Esophagus squamous epithelium (tissue), 5 donors: ENCODE results near the gene NISCH. TPM values are rescaled to one million over a fixed set of nuclear protein-coding genes. Genes with fewer than 3 reads are reported as not detected.

Experiments
- DNase-seq: peaks from one replicate; lab custom pipeline; 2025; lab: John Stamatoyannopoulos, UW
- H3K27ac ChIP-seq, 4 donors: fragments of 200-600 bp; sonication (generic); one replicate each; pipeline ENCODE4 v1.5.1; 2016 to 2019; ENCODE audit warnings: mild to moderate bottlenecking in 1 of 4
- H3K27me3 ChIP-seq, 4 donors: fragments of 200-600 bp; sonication (generic); 1 replicate in 3 of 4; 2 replicates in 1 of 4; pipeline versions ENCODE4 v1.5.1 to v1.6.0; 2017 to 2021; ENCODE audit warnings: antibody characterized with exemption in 1 of 4
- H3K36me3 ChIP-seq, 3 donors: fragments of 200-600 bp; sonication (generic); one replicate each; pipeline ENCODE4 v1.5.1; 2016 to 2019
- H3K4me1 ChIP-seq, 3 donors: fragments of 200-600 bp; sonication (generic); one replicate each; pipeline ENCODE4 v1.5.1; 2017 to 2019
- H3K4me3 ChIP-seq, 4 donors: fragments of 200-600 bp; sonication (generic); 1 replicate in 3 of 4; 2 replicates in 1 of 4; pipeline ENCODE4 v1.5.1; 2016 to 2019; ENCODE audit warnings: mild to moderate bottlenecking in 2 of 4, moderate library complexity in 1 of 4
- H3K9me3 ChIP-seq, 3 donors: fragments of 200-600 bp; sonication (generic); one replicate each; pipeline ENCODE4 v1.5.1; 2016 to 2019
- POLR2A ChIP-seq, 4 donors: fragments of 450-650 bp; IDR thresholded peaks; one replicate each; pipeline ENCODE4 v1.6.1; 2017; ENCODE audit warnings: antibody characterized with exemption in 4 of 4, mild to moderate bottlenecking in 4 of 4, moderate library complexity in 3 of 4
- WGBS, 2 donors: methylation state at CpG; one replicate each; pipeline ENCODE4 v1.1.5; 2018; 5-methylcytosine and 5-hydroxymethylcytosine counted together
- intact Hi-C: fragments of 100-400 bp; cut with DNase I; formaldehyde crosslinking; loops from one replicate; pipeline ENCODE4 v1.15.0; 2022
- total RNA-seq, 4 donors: library from RNA; depleted of rRNA; stranded (reverse); fragments of >200 nt; gene quantifications; one replicate each; pipeline ENCODE4 v1.1.0, GENCODE V29; 2016
- TF ChIP-seq, protein P1 (sequence below), 6 experiments: fragments of 450-650 bp in 4 of 6; fragments of 200-600 bp in 2 of 6; sonication (generic) in 2 of 6; IDR thresholded peaks; one replicate each; pipeline ENCODE4 v1.5.1; 2016 to 2019; ENCODE audit warnings: antibody characterized with exemption in 6 of 6, mild to moderate bottlenecking in 4 of 6, moderate library complexity in 4 of 6
- donor health status: DM: yes; HTN: yes; CAD: no.

Gene NISCH
- 10 to 100 TPM; 33.6 to 82.2 (median 40.6) TPM for total RNA-seq

DNA sequence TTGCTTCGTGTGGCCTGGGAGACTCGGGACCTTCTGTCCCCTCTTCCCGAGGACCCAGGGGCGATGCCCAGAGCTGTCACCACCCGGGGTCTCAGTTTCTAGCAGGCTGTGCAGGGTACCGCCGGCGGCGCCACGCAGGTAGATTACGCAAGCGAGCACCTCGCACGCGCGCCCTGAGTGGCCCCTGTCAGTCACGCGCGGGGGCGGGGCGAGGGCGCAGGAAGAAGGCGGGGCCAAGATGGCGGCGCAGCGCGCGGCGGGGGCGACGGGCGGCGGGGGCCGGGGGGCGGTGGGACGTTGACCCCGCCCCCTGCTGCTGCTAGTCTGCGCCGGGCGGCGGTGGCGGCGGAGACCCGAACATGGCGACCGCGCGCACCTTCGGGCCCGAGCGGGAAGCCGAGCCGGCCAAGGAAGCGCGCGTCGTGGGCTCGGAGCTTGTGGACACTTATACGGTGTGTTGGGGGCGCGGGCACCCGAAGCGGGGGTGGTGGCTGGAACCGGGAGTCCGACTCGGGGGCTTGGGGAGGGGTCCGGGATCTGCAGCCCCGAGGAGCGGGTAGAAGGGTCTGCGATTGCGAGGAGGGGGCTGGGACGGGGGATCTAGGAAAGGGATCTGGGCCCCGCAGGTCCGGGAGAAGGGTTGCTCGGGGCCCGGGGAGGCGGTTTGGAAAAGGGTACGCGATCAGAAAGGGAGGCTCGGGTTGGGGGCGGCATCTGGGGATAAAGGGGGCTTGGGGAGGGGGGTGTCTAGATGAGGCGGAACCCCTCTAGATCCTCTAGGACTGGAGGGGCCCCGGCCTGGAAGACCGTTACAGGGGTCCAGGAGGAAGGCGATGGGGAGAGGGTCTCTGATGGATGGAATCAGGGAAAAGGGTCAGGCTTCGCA lies at the start of gene NISCH:
Gene NISCH, plus strand, starts transcription at position 322 of the 886 bp plus-strand sequence. Its CDS starts 38 bp downstream, at position 360.
- Histone ChIP-seq H3K36me3 (peaks cover 9 to 33% (median 22%) of the 10 kb centered on the region in 3 donors), H3K4me1 (peaks cover 27 to 55% (median 40%) of the 10 kb centered on the region in 3 donors), H3K9me3 (no peaks in the 10 kb centered on the region), H3K27ac (peak within 1 kb of the TSS; percentile 90 to 95 (median 92)), H3K4me3 (peak within 1 kb of the TSS; percentile 89 to 97 (median 94)), H3K27me3 (no peaks in the 10 kb centered on the region)
- intact Hi-C loops: no loop called here
- 0 to 3% methylated on average over 13 to 24 of the region's 86 CpGs for WGBS, 2 donors
- TF ChIP-seq POLR2A (IDR thresholded peaks at IDR 0.05): peak in 2 of 4 donors; percentile 52 to 61
- TF ChIP-seq, protein P1, sequence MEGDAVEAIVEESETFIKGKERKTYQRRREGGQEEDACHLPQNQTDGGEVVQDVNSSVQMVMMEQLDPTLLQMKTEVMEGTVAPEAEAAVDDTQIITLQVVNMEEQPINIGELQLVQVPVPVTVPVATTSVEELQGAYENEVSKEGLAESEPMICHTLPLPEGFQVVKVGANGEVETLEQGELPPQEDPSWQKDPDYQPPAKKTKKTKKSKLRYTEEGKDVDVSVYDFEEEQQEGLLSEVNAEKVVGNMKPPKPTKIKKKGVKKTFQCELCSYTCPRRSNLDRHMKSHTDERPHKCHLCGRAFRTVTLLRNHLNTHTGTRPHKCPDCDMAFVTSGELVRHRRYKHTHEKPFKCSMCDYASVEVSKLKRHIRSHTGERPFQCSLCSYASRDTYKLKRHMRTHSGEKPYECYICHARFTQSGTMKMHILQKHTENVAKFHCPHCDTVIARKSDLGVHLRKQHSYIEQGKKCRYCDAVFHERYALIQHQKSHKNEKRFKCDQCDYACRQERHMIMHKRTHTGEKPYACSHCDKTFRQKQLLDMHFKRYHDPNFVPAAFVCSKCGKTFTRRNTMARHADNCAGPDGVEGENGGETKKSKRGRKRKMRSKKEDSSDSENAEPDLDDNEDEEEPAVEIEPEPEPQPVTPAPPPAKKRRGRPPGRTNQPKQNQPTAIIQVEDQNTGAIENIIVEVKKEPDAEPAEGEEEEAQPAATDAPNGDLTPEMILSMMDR (IDR thresholded peaks at IDR 0.05): no peak
- peak; percentile 40 for DNase-seq

DNA sequence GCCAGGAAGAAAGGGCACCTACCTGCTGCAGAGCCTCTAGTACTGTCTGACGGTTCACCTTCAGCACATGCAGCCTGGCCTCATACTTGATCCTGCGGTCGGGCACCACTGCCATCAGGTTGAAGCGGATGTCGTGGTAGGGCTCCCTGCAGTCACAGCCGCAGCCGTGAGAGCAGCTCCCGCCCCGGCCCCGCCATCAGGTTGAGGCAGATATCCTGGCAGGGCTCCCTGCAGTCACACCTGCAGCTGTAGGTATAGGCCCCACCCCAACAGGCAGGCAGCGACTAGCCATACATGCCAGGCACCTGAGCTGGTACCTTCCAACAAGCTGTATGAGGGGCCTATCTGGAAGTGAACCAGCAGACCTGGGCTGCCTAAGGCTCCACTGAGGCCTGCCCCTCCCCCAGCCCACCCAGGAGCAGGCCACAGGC lies 49.2 kb upstream of the NISCH start:
- peaks cover 31 to 70% (median 52%) of the 10 kb centered on the region in 3 donors for H3K36me3 ChIP-seq
- no peaks in the 10 kb centered on the region for H3K27me3 ChIP-seq
- H3K9me3 ChIP-seq: no peaks in the 10 kb centered on the region
- H3K4me3 ChIP-seq: peak overlapping the region in 2 of 4 donors; percentile 20 to 31
- peak; percentile 19 for DNase-seq
- 38% methylated on average over 5 of the region's 11 CpGs; no CpG with 5 or more reads in 1 of the 2 donors for WGBS, 2 donors
- TF ChIP-seq, protein P1 (IDR thresholded peaks at IDR 0.05): no peak
- TF ChIP-seq POLR2A (IDR thresholded peaks at IDR 0.05): peak in 1 of 4 donors; percentile 34
- H3K4me1 ChIP-seq: peaks cover 23 to 87% (median 49%) of the 10 kb centered on the region in 3 donors
- peak overlapping the region; percentile 88 to 100 (median 94) for H3K27ac ChIP-seq
- intact Hi-C loops: no loop called here

DNA sequence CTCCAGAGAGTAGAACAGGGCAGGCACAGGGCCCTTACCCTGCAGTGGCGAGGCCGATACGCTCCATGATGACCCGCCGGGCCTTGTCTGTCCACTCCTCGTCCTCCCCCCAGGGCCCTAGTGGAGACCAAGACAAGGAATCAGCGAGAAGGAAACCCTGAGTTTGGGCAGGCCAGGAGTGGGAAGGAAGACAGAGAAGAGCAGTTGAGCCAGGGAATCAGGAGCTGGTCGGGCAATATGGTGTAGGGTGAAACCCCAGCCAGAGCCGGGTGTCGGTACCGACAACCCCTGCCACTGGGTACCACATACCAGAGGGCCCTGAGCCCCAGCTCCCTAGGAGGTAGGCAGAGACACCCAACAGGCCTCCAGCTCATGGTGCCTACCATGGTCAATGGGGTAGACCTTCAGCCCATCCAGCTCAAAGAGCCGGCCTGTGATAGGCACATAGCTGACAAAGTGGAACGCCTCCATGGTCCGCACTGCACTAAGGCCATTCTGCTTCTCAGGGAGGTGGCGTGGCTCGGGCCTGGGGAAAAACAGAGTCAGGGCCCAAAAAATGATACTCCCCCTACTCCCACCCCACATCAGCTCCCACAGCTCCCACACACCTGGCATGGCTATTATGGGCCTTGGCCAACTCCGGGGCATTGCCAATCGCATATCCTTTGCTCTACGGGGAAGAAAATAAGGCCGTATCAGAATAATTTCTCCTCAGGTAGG lies 48.5 kb upstream of the NISCH start:
- TF ChIP-seq, protein P1 (IDR thresholded peaks at IDR 0.05): no peak
- TF ChIP-seq POLR2A (IDR thresholded peaks at IDR 0.05): no peak
- no peaks in the 10 kb centered on the region for H3K27me3 ChIP-seq
- H3K36me3 ChIP-seq: peaks cover 30 to 63% (median 45%) of the 10 kb centered on the region in 3 donors
- H3K9me3 ChIP-seq: no peaks in the 10 kb centered on the region
- intact Hi-C loops: no loop called here
- peaks cover 30 to 90% (median 56%) of the 10 kb centered on the region in 3 donors for H3K4me1 ChIP-seq
- peak overlapping the region in 1 of 4 donors; percentile 31 for H3K4me3 ChIP-seq
- peak overlapping the region; percentile 88 to 100 (median 94) for H3K27ac ChIP-seq
- no peak for DNase-seq
- 65 to 79% methylated on average over 13 to 17 of the region's 20 CpGs for WGBS, 2 donors

DNA sequence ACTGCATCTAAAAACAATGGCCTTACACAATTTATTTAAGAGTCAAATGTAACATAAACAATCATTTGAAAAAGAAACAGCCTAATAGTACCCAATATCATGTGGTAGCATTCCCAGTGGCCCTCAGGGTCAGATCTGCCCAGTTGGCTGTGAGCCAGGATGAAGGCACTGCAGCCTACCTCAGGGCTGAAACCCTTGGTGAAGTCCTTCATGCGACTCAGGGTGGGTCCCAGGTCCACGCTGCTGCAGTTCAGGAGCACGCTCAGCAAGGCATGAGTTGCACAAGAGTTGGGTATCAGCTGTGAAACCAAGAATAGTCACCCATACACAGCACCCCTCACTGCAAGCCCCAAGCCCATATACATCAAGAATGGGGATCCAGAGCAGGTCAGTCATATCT lies 47.6 kb upstream of the NISCH start:
- no peak for TF ChIP-seq POLR2A (IDR thresholded peaks at IDR 0.05)
- TF ChIP-seq, protein P1 (IDR thresholded peaks at IDR 0.05): no peak
- Histone ChIP-seq H3K36me3 (peaks cover 22 to 55% (median 37%) of the 10 kb centered on the region in 3 donors), H3K27ac (peak overlapping the region in 3 of 4 donors; percentile 88 to 100 (median 99)), H3K27me3 (no peaks in the 10 kb centered on the region), H3K9me3 (no peaks in the 10 kb centered on the region), H3K4me3 (no peak overlapping the region), H3K4me1 (peaks cover 34 to 90% (median 65%) of the 10 kb centered on the region in 3 donors)
- no peak for DNase-seq
- 80 to 100% methylated on average over 1 to 3 of the region's 3 CpGs for WGBS, 2 donors
- intact Hi-C loops: no loop called here
